NK-92 treated with Interleukin-12 subunit alpha and Interleukin-12 subunit beta, amount 100 ng/mL, for 24 hours (cell line): ENCODE data around the gene FUBP3.
A peak's percentile ranks its signal among the peaks of the same experiment; 100 is the strongest.

Experiments used
- DNase-seq: peaks from one replicate; lab custom pipeline; 2025; lab: John Stamatoyannopoulos, UW

The FUBP3 gene, protein sequence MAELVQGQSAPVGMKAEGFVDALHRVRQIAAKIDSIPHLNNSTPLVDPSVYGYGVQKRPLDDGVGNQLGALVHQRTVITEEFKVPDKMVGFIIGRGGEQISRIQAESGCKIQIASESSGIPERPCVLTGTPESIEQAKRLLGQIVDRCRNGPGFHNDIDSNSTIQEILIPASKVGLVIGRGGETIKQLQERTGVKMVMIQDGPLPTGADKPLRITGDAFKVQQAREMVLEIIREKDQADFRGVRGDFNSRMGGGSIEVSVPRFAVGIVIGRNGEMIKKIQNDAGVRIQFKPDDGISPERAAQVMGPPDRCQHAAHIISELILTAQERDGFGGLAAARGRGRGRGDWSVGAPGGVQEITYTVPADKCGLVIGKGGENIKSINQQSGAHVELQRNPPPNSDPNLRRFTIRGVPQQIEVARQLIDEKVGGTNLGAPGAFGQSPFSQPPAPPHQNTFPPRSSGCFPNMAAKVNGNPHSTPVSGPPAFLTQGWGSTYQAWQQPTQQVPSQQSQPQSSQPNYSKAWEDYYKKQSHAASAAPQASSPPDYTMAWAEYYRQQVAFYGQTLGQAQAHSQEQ

DNA sequence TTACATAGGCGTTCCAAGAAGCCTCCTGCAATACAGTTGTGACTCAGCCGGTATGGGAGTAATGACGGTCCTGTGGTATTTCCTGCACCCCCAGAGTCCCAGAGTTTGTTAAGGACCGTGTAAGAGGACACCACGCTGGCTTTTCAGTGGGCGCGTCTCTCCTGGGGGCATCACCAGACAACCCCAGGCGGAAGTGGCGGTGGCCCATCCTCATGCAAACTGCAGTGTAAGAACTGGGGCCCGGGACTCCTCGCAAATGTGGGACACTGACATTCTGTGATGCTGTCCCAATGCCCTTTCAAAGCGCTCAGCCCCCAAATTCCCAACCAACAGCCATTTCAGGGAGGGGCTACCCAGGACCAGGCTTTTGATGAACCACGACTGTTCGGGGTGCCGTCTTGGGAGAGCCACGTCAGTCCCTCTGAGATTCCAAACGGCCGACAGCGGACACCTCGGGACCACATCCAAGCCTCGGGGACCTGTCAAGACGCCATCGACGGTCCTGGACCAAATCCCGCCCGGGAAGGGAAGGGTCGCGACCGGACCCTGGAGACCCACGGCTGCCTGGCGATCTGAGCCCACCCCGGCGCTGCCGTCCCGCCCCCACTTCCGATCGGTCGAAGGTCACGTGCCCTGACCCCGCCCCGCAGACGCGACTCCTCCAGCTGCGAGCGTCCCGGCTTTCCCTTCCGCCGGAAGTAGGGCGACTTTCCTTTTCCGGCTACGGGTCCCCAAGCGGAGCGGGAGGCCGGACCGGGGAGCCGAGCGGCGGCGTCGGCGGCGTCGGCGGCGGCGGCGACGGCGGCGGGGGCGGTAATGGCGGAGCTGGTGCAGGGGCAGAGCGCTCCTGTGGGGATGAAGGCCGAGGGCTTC is at the start of gene FUBP3:
FUBP3 (plus strand) TSS at position 713 of the 873 bp plus-strand sequence; CDS start at position 817, 104 bp downstream.
- peak; percentile 73 for DNase-seq

DNA sequence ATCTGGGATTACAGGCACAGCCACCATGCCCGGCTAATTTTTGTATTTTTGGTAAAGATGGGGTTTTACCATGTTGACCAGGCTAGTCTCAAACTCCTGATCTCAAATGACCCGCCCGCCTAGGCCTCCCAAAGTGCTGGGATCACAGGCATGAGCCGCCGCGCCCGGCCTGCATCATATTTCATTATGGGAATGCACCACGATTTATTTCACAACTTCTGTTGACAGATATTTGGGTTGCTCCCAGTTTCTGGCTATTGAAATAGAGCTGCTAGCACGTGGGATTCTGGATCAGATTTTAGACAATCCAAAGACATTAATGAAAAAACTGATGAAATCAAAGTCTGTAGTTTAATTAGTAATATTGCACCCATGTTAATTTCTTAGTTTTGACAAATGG is 48.4 kb upstream of the FUBP3 start:
- no peak for DNase-seq

DNA sequence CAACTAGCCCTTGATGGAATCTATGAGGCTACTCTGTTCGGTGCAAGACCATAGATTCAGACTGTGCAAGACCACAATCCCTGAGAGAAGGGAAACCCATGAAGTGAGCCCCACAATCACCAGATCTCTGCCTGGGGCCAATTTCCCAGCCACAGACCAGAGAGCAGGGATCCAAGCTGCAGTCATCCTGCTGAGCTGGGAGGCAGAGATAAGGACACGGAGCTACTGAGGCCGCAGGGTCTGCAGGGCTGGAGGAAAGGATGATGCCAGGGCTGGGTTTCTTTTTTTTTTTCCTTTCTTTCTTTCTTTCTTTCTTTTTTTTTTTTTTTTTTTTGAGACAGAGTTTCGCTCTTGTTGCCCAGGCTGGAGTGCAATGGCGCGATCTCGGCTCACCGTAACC is 47.7 kb upstream of the FUBP3 start:
- DNase-seq: no peak

DNA sequence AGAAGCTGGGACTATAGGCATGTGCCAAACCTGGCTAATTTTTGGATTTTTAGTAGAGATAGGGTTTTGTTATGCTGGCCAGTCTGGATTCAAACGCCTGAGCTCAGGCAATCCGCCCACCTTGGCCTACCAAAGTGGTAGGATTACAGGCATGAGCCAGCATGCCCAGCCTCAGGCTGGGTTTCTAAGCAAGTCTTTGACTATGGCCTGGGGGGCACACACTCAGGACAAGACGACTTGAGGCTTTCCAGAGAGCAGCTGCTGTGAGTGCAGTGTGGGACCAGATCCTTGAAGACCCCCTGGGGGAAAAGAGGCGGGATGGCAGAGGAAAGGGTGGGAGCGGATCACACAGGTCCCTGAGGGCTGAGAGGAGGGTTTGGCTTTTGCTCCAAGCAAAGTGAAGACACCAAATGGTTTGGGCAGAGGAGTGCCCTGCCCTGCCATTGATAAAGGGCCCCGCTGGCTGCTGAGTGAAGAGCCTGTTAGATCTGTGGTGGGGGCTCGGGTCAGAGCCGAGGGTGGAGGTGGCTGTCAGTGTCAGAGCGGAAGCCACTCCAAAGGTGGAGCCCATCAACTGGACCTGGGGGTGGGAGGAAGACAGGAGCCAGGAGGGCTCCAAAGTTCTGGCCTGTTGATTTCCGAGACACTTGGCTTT is 46.8 kb upstream of the FUBP3 start:
- no peak for DNase-seq

DNA sequence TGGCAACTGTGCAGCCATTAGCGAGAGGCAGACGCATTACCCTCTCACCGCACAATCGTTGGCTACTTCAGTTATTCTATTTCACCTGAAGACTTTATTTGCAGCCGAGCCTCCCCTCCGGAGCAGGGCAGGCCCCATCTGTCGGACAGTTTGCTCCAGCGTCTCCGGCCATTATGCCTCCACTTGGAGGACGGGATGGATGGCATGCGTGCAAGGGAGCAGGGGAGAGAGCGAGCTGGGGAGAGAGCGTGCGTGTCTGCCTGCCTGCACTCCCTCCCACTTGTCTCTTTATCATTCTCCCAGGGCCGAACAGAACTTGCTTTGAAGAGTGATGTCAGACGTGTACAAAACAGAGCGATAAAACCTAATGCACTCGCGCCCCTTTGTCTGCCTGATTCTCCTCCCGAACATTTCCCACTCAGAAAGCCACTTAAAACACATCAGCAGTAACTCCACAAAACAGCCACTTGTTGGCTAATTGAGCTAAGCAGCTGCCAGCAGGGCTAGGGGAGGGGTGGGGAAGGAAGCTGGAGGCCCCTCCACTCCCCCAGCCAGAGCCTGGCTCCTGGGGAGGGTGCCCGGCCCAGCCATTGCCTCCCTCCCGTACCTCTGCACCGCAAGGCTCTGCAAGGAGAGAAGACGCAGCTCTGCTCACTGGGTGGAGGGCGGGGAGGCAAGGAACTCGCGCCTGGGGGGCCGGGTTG is 43.4 kb upstream of the FUBP3 start:
- no peak for DNase-seq

DNA sequence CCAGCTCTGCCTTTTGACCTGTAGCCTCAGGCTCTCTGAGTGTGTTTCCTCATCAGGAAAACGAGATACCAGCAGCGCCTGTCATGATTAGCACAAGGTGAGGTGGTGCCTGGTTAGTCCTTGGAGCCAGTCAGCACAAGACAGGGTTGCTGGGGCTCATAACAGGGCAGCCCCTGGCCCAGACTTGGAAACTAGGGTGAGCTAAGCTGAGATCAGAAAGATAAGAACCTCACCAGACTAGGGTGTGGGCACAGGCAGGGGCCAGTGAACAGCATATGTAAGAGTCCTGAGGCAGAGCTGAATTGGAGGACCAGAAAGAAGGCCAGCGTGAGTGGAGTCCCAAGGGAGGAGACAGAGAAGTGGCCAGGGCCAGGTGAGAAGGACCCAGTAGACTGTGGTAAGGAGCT is 42.7 kb upstream of the FUBP3 start:
- no peak for DNase-seq

DNA sequence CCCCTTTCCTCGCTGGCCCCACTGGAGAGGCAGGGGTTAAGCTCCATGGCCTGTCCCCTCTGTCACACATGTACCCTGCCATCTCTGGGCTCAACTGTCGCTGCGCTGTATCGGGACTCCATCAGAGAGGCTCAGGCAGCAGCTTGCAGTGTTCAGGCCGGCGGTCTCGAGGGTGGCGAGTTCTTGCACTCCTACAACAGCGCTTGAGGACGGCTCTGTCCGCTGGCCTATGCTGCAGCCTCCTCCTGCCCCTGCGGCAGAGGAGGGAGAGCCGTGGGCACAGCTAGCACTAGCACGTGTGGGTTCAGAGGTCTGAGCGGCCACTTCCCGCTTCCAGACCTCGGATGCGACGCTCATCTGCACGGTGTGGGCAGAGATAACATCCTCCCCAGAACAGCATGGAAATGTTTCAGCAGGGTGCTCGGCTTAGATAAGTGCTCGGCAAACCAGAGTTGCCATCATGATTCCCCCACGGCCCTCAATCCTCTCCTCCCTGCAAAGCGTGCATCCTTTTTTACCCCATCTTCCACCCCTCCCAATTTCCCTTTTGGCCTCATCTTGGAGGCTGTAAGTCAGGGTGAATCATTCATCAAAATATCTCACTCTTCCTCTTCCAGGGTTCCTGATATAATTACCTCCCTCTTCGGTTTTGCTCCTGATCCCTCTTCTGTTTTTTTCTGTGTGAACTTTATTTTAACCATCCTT is 41.9 kb upstream of the FUBP3 start:
- DNase-seq: no peak

DNA sequence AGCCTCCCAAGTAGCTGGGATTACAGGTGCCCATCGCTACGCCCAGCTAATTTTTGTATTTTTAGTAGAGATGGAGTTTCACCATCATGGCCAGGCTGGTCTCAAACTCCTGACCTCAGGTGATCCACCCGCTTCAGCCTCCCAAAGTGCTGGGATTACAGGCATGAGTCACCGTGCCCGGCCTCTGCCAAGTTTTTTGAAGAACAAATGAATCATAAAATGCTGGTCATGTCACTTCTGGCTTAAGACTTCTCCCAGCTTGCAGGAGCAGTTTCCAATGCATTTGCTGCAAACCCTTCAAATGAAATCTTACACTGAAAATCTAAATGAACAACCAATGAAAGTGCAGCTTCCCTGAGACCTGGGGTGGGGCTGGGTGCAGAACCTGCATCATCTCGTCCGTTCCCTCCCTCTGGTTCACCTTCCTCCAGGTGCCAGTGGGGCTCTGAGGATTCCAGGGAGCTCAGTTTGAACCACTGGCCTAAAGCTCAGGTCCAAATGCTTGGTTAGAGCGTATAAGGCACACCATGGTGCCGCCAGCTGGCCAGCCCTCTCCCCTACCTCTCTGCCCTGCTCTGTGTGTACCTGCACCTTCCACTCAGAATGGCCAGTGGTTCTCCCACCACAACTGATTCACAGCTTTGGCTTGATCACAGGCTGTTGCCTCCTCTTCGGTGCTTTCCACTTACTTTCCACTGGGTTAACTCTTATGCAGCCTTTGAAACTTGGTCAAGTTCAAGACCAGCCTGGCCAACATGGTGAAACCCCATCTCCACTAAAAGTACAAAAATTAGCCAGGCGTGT is 39.8 kb upstream of the FUBP3 start:
- DNase-seq: no peak

DNA sequence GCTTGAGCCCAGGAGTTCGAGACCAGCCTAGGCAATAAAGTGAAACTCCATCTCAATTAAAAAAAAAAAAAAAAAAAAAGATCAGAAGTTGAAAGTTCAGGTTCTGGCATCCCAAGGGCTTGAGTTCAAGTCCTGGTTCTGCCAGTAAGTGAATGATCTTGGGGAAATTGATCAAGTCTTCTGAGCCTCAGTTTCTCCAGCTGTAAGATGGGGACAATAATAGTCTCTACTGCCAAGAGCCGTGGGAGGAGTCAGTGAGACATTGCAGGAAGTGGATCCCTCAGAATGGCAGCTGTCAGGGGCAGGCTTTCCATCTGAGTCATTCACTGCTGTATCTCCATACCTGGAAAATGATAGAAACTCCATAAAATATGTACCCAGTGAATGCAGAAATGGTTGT is 37.8 kb upstream of the FUBP3 start:
- no peak for DNase-seq

DNA sequence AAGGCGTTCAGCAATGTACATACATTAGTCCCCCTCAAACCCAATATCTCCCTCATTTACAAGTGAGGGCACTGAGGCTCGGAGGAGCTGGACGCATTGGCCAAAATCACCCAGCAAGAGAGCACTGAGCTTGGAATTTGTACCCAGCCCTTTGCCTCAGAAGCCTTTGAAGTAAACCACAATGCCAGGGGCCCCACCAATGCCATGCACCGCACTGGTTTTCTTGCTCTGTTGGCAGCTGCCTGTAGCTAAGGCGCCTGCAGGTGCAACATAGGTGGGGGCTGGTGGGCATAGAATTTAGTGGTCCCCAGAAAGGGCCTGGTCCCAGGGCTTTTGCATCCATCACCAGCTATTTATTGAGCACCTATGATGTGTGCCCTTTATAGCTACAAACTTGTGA is 37.3 kb upstream of the FUBP3 start:
- DNase-seq: no peak

DNA sequence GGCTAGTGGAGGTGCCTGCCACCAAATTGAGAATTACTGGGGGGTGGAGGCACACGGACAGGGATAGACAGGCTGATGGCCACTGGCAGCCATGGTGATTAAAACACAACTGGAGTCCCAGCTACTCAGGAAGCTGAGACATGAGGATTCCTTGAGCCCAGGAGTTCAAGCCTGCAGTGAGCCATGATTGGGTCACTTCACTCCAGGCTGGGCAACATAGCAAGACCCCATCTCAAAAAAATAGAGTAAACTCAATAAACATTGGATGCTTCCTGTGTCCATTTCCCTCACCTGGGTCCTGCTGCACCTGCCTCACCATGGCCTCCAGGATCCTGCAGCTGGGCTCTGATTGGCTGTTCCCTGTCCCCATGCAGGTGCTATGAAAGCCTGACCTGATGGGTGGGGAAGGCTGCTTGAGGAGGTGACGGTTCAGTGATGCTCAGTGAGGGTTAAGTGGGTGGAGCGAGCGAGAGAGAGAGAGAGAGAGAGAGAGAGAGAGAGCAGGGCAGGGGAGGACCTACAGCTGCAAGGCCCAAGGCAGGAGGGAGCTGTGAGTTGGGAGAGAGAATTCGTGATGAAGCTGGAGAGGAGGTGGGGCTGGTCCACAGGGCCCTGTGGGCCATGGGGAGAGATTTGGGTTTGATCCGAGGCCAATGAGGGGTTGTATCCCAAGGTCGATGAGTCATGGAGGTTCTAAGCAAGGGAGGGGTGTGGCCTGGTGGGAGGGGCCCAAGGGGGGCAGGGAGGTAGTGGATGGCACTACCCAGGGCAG is 36.7 kb upstream of the FUBP3 start:
- DNase-seq: no peak

DNA sequence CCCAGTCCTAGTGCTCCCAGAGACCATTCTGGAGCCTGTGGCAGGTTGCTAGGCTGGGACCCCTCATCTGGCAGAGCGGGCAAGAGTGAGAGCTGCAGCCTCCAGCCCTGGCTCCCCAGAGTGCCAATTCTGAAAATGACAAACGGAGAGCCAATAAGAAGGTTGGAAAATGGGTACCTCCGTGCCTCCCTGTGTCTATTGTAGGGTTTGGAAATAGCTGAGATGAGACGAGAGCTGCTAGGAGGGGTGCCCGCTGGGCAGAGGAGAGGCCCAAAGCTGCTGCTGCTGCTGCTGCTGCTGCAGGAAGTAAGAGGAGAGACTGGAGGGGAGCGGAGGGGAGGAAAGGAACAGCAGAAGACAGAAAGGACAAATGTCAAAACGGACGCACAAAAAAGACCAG is 36.0 kb upstream of the FUBP3 start:
- DNase-seq: no peak

DNA sequence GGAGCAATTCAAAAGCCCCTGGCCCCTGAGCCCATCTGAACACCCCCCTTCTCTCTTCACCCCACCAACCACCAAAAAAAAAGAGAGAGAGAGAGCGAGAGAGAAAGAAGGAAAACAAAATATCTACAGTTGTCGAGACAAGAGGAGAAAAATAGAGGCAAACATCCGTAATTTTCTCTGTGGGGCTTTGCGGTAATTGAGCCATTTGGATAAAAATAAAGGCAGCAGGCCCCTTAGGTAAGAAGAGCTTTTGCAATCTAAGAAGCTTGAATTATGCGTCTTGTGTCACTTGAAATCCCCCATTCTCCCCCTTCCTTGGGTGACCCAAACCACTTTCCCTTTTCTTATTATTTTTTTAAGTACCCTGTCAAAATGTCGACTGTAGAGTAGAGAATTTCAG is 35.5 kb upstream of the FUBP3 start:
- DNase-seq: no peak

DNA sequence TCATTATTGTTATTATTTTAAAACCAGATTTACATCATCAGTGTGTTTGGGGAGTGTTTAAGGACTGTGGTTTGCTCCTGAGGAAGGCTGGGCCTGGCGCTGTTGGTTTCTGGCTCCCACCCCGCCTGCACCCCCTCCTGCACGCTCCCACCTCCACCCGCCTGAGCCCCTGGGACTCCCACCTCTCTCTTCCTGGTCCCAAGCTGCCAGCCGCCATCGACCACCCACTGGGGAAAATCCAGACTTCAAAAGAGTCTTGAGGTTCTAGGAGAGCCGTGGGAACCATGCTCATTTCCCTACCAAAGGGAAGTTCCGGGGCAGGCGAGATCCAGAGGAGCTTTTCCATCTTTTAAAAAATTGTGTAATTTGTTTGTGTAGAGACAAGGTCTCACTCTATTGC is 35.0 kb upstream of the FUBP3 start:
- DNase-seq: no peak

DNA sequence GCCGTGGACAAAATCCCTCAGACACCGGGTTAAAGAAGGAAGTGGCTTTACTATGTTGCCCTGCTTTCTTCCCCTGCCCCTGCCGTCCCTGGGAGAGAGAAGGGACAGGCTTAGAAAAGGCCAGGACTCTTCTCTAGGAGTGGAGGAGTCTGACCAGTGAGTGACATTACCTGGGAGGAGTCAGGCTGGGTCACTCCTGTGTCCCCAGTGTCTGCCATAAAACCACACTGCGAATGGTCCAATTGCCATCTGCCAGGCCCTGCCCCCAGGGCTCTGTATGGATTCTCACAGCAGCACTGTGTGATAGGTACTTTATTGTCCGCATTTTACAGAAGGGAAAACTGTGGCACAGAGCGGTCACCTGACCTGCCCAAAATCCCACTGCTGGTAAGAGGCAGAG is 31.3 kb upstream of the FUBP3 start:
- DNase-seq: no peak

DNA sequence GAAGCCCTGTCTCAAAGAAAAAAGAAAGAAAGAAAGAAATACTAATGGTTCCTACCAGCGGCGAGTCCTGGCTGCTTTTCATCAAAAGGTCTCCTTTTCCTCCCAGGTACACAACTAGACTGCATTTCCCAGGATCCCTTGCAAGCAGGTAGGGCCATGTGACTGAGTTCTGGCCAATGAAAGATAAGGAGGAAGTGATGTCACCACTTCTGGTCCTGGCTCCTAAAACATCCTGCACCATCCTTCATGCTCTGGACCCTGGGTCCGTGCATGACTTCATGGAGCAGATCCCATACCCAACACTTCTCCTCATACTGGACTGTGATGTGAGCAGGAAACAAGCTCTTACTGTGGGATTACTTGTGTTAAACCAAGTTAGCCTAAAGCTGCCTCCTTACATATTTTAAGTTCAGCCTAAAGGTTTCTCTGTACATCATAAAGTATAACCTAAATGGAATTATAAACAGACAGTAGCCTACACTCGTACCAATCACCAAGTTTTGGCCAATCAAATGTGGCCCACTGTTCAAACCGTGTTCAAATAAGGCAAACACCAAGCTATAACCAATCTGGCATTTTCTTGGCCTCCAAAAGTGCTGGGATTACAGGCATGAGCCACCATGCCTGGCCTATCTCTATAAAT is 30.2 kb upstream of the FUBP3 start:
- no peak for DNase-seq

DNA sequence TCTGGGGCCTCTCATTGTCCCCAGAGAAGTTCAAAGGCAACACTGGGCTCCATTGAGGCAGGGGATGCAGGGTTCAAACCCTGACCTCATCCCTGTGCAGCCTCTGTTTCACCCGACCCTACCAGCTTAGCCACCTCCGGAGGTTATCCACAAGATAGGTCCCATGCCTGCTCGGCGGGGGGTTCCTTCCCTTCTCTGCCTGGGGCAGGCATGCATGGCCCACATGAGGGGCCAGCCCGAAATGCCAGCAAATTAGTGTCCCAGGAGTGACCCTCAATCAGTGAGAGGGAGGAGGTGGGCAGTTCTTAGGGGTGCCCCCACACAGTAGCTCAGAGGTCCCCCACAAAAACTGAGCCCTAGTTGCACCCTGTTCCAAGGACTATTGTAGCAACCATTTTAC is 24.8 kb upstream of the FUBP3 start:
- DNase-seq: no peak

DNA sequence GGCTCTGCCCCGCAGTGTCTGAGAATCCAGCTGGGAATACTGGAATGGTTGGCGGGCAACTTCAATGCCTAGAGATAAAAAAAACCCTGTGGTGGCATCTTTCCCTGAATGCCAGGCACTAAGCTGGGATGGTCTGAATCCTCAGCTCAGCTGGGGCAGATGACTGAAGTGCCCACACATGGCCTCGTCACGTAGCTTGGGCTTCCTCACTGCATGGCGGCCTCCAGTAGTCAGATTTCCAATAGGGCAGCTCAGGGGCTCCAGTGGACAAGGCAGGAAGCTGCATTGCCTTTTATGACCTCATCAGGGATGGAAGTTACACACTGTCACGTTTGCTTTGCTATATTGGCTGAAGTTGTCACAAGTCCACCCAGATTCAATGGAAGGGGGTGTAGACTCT is 24.3 kb upstream of the FUBP3 start:
- DNase-seq: no peak

DNA sequence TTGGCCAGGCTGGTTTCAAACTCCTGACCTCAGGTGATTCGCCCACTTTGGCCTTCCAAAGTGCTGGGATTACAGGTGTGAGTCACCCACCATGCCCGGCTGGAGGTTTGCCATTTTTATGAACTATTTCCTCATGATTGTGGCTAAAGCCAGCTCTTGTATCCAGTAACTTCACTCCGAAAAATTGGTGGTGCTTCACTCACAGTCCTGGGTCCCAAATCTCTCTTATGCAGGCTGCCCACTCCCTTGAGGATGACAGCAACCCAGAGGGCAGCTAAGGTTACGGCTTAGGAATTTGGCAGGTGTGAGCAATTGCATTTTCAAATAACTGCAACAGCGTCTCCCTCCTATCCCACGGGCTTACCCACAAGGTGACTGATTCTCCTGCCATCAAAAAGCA is 23.4 kb upstream of the FUBP3 start:
- no peak for DNase-seq
